GM10266 (cell line): Measurements from ENCODE around the gene WFDC12.

Source experiments
- DNase-seq: peaks from one replicate; pipeline ENCODE4 v3.0.0; 2012; ENCODE audit errors: extremely low spot score
- CTCF ChIP-seq: IDR thresholded peaks from 2 replicates; pipeline ENCODE4 v1.5.1; 2012; ENCODE audit warnings: mild to moderate bottlenecking, low read depth; ENCODE audit not compliant: control insufficient read depth, insufficient read depth; ENCODE audit errors: missing control alignments

The WFDC12 gene

GRCh38 chr20:45092898-45093297 is 31.4 kb downstream of the WFDC12 start:
- TF ChIP-seq CTCF = no peak
- DNase-seq = no peak

DNA sequence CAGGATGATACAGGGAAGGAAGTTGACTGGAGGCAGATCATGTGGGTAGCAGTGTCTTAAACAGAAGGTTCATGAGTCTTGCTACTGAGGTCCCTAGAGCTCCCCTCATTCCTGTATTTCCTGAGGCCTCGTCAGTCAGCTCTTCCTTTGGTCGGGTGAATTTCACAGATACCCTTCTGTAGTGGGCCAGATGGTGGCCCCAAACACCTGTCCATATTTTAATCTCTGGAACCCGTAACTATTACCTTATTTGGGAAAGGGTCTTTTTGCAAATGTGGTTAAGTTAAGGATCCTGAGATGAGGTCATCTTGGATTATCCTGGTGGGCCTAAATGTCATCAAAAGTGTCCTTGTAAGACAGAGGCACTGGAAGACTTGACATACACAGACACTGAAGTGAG is 32.9 kb downstream of the WFDC12 start:
- no peak for DNase-seq
- no peak for TF ChIP-seq CTCF

GRCh38 chr20:45090481-45090880 is 33.8 kb downstream of the WFDC12 start:
- DNase-seq = no peak
- no peak for TF ChIP-seq CTCF

DNA sequence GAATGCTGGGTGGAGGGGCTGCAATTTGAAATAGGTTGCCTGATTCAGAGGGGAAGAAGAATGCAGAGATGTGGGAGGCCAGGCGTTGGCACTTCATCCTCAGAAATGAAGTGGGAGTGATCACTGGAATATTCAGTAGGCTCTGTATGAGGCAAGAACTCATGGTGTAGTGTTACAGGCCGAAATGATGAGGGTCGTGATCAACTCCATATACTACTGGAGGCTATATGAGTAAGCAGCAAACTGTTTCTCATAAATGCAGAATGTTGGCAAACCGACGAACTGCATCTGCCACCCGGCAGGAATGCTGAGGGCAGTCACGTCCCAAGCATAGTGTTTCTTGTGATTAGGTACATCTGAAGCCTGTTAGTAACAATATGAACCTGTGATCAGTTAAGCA is 36.0 kb downstream of the WFDC12 start:
- DNase-seq = no peak
- TF ChIP-seq CTCF = no peak

GRCh38 chr20:45087814-45088213 is 36.5 kb downstream of the WFDC12 start:
- no peak for DNase-seq
- no peak for TF ChIP-seq CTCF

- TF ChIP-seq CTCF = no peak
- DNase-seq = no peak
Observed at GRCh38 chr20:45087097-45087790, 37.0 kb downstream of the WFDC12 start.

GRCh38 chr20:45085867-45086266 is 38.4 kb downstream of the WFDC12 start:
- TF ChIP-seq CTCF = no peak
- DNase-seq = no peak
